SK-N-SH treated with all-trans-retinoic acid at 6 μM for 48 hours (cell line): Measurements from ENCODE around the gene ELOVL1.

Experiments
- ARNTL ChIP-seq: fragments of 450-650 bp; formaldehyde crosslinking; IDR thresholded peaks from 2 replicates; pipeline ENCODE4 v1.5.0; 2020; ENCODE audit warnings: low read depth, mild to moderate bottlenecking, moderate library complexity, borderline replicate concordance
- CSDC2 ChIP-seq: fragments of 250-450 bp; sonication (Bioruptor Pico); IDR thresholded peaks from 2 replicates; pipeline ENCODE4 v1.5.0; 2020; ENCODE audit warnings: mild to moderate bottlenecking, moderate library complexity
- ESRRG ChIP-seq: fragments of 250-450 bp; sonication (Bioruptor Pico); IDR thresholded peaks from 2 replicates; pipeline ENCODE4 v1.6.1; 2021; ENCODE audit warnings: mild to moderate bottlenecking
- GLIS3 ChIP-seq: fragments of 250-450 bp; sonication (Bioruptor Pico); IDR thresholded peaks from 2 replicates; pipeline ENCODE4 v1.5.0; 2020; ENCODE audit warnings: mild to moderate bottlenecking, moderate library complexity
- RARB ChIP-seq: fragments of 250-450 bp; sonication (Bioruptor Pico); IDR thresholded peaks from 2 replicates; pipeline ENCODE4 v1.8.0; 2021; ENCODE audit warnings: mild to moderate bottlenecking, moderate library complexity
- TOX ChIP-seq: fragments of 250-450 bp; sonication (Bioruptor Pico); IDR thresholded peaks from 2 replicates; pipeline ENCODE4 v1.8.0; 2021; ENCODE audit warnings: mild to moderate bottlenecking, moderate library complexity, borderline replicate concordance
- ZFP30 ChIP-seq: fragments of 450-650 bp; formaldehyde crosslinking; IDR thresholded peaks from 2 replicates; pipeline ENCODE4 v1.5.0; 2022; ENCODE audit warnings: mild to moderate bottlenecking, moderate library complexity
- ZNF565 ChIP-seq: fragments of 450-650 bp; formaldehyde crosslinking; conservative IDR thresholded peaks from 2 replicates; pipeline ENCODE4 v1.5.0; 2020; ENCODE audit warnings: low read depth, mild to moderate bottlenecking, moderate library complexity
- ZNF70 ChIP-seq: fragments of 450-650 bp; formaldehyde crosslinking; IDR thresholded peaks from 2 replicates; pipeline ENCODE4 v1.5.0; 2020; ENCODE audit warnings: mild to moderate bottlenecking, moderate library complexity
- TF ChIP-seq, protein P1 (sequence below): fragments of 250-450 bp; sonication (Bioruptor Pico); IDR thresholded peaks from 2 replicates; pipeline ENCODE4 v1.8.0; 2020; ENCODE audit warnings: mild to moderate bottlenecking, moderate library complexity, borderline replicate concordance
- TF ChIP-seq, protein P2 (sequence below): fragments of 250-450 bp; sonication (Bioruptor Pico); IDR thresholded peaks from 2 replicates; pipeline ENCODE4 v1.5.0; 2020; ENCODE audit warnings: mild to moderate bottlenecking, moderate library complexity
- TF ChIP-seq, protein P3 (sequence below): fragments of 250-450 bp; sonication (Bioruptor Pico); IDR thresholded peaks from 2 replicates; pipeline ENCODE4 v1.5.1; 2021; ENCODE audit warnings: mild to moderate bottlenecking, moderate library complexity

DNA sequence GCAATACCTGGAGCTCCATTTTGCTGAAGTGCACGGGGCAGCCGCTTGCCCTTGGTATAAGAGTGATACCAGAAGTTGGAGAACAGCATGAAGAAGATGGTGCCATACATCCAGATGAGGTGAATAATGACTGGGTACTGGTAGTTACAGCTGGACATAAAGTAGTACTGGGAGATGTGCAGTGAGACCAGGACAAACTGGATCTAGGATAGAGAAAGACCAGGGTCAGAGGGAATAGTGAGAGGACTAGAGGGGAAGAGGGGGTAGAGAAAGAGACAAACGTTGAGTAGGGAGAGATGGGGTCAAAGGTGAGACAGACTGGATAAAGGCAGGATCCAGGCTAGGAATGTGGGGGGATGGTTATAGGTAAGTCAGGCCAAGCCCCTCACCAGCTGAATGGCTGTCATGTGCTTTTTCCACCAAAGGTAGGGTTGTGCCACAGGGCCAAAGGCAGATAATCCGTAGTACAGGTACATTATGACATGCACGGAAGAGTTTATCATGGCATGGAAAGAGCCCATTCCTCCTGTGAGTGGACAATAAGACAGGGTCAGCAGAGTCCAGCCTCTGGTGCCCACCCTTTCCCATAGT lies 3.8 kb downstream of the ELOVL1 start:
- TF ChIP-seq ARNTL (CRISPR knock-in tag): no peak
- TF ChIP-seq CSDC2 (CRISPR knock-in tag): no peak
- TF ChIP-seq, protein P1, sequence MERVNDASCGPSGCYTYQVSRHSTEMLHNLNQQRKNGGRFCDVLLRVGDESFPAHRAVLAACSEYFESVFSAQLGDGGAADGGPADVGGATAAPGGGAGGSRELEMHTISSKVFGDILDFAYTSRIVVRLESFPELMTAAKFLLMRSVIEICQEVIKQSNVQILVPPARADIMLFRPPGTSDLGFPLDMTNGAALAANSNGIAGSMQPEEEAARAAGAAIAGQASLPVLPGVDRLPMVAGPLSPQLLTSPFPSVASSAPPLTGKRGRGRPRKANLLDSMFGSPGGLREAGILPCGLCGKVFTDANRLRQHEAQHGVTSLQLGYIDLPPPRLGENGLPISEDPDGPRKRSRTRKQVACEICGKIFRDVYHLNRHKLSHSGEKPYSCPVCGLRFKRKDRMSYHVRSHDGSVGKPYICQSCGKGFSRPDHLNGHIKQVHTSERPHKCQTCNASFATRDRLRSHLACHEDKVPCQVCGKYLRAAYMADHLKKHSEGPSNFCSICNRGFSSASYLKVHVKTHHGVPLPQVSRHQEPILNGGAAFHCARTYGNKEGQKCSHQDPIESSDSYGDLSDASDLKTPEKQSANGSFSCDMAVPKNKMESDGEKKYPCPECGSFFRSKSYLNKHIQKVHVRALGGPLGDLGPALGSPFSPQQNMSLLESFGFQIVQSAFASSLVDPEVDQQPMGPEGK (CRISPR knock-in tag): no peak
- TF ChIP-seq RARB: no peak
- TF ChIP-seq, protein P2, sequence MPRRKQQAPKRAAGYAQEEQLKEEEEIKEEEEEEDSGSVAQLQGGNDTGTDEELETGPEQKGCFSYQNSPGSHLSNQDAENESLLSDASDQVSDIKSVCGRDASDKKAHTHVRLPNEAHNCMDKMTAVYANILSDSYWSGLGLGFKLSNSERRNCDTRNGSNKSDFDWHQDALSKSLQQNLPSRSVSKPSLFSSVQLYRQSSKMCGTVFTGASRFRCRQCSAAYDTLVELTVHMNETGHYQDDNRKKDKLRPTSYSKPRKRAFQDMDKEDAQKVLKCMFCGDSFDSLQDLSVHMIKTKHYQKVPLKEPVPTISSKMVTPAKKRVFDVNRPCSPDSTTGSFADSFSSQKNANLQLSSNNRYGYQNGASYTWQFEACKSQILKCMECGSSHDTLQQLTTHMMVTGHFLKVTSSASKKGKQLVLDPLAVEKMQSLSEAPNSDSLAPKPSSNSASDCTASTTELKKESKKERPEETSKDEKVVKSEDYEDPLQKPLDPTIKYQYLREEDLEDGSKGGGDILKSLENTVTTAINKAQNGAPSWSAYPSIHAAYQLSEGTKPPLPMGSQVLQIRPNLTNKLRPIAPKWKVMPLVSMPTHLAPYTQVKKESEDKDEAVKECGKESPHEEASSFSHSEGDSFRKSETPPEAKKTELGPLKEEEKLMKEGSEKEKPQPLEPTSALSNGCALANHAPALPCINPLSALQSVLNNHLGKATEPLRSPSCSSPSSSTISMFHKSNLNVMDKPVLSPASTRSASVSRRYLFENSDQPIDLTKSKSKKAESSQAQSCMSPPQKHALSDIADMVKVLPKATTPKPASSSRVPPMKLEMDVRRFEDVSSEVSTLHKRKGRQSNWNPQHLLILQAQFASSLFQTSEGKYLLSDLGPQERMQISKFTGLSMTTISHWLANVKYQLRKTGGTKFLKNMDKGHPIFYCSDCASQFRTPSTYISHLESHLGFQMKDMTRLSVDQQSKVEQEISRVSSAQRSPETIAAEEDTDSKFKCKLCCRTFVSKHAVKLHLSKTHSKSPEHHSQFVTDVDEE (CRISPR knock-in tag): no peak
- TF ChIP-seq, protein P3, sequence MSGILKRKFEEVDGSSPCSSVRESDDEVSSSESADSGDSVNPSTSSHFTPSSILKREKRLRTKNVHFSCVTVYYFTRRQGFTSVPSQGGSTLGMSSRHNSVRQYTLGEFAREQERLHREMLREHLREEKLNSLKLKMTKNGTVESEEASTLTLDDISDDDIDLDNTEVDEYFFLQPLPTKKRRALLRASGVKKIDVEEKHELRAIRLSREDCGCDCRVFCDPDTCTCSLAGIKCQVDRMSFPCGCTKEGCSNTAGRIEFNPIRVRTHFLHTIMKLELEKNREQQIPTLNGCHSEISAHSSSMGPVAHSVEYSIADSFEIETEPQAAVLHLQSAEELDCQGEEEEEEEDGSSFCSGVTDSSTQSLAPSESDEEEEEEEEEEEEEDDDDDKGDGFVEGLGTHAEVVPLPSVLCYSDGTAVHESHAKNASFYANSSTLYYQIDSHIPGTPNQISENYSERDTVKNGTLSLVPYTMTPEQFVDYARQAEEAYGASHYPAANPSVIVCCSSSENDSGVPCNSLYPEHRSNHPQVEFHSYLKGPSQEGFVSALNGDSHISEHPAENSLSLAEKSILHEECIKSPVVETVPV (CRISPR knock-in tag): no peak
- no peak for TF ChIP-seq TOX (CRISPR knock-in tag)
- TF ChIP-seq GLIS3 (CRISPR knock-in tag): no peak
- no peak for TF ChIP-seq ZNF70 (CRISPR knock-in tag)
- no peak for TF ChIP-seq ESRRG
- no peak for TF ChIP-seq ZFP30 (CRISPR knock-in tag)
- TF ChIP-seq ZNF565 (CRISPR knock-in tag): no peak
